ENCODE data around the gene PIGC.

PIGC gene

GRCh38 chr1:172398970-172399755, 44.7 kb downstream of the PIGC start:
- DNase-seq (ENCODE audit: low spot score): peak; percentile 30

DNA sequence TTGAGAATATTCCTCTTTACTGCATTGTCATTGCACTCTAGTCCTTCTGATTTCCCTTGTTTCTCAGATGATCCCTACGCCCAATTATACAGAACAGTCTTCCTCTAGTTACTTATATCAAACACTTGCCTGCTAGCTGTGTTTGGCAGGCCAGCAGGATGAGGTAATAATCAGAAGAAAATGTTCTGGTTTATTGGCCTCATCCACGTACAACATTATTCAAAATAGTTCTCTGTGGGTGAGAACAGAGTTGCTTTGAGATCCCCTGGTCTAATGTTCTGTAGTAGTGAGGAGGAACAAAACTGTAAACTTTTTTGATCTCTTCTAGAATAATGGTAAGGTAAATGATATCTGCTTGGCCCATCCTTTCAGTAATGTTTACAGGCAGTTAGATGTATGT, 45.7 kb downstream of the PIGC start:
- DNase-seq (ENCODE audit: low spot score): no peak

GRCh38 chr1:172397633-172398032, 46.2 kb downstream of the PIGC start:
- DNase-seq (ENCODE audit: low spot score): no peak

DNA sequence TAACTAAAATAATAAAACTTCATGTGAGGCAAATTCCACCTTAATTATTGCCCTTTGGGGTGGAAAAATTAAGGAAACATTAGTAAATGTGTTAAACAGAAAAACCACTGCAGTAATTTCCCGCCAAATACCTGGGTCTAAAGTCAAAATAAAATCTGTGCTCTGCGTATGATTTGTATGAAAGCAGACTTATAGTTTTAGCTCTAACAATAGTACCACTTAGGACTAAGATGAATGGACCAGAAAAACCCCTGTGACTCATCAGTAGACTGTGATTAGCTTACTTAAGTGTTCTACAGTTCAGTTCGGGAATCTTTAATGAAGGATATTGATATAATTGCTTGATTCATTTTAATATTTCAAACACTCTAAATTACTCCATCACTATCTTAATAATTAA, 46.6 kb downstream of the PIGC start:
- no peak for DNase-seq (ENCODE audit: low spot score)

DNA sequence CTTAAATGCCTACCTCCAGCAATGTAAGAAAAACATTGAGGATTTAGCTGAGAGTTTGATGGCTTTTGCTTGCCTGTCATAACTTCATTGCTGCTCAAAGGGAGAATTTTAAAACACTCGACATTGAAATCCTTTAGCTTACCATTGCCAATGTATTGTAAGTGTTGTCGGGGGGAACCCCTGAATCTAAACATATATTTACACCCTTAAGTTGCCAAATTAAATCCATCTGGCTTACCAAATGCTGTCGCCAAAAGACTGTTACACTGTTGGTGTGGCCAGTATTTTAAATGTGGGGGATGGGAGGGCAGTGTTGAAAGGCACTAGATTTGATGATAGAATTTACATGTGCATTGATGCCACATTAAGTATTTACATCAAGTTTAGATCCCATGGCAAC, 48.3 kb downstream of the PIGC start:
- DNase-seq (ENCODE audit: low spot score): no peak

GRCh38 chr1:172394811-172395210, 49.1 kb downstream of the PIGC start:
- no peak for DNase-seq (ENCODE audit: low spot score)

GRCh38 chr1:172394141-172394751, 49.6 kb downstream of the PIGC start:
- DNase-seq (ENCODE audit: low spot score): no peak

GRCh38 chr1:172393354-172393753, 50.5 kb downstream of the PIGC start:
- DNase-seq (ENCODE audit: low spot score): no peak

- DNase-seq (ENCODE audit: low spot score): no peak
These were observed 51.9 kb downstream of the PIGC start for GRCh38 chr1:172391976-172392375.

All from HuH-7 (cell line).